RWPE2 (cell line): ENCODE results near the gene CALML5.

Source experiments
- ATAC-seq: fragments of 200-7000 bp; cut with Tn5 transposase; 3 replicates; pipeline ENCODE4 v1.9.1; 2021; ENCODE audit warnings: low read depth
- DNase-seq: peaks from one replicate; pipeline ENCODE4 v3.0.0-alpha.2; 2020; ENCODE audit warnings: low spot score
- H3K27ac ChIP-seq: fragments of 450-650 bp; 2 replicates; pipeline ENCODE4 v1.5.1; 2017; ENCODE audit warnings: mild to moderate bottlenecking; ENCODE audit not compliant: poor library complexity, severe bottlenecking
- H3K27me3 ChIP-seq: fragments of 250-450 bp; sonication (Bioruptor Pico); 2 replicates; pipeline ENCODE4 v1.5.1; 2021; ENCODE audit warnings: mild to moderate bottlenecking, moderate library complexity; ENCODE audit not compliant: insufficient read depth, poor library complexity, severe bottlenecking
- H3K36me3 ChIP-seq: fragments of 250-450 bp; sonication (Bioruptor Pico); 2 replicates; pipeline ENCODE4 v1.5.1; 2020; ENCODE audit warnings: low read depth, mild to moderate bottlenecking, moderate library complexity
- H3K4me1 ChIP-seq: fragments of 250-450 bp; sonication (Bioruptor Pico); 2 replicates; pipeline ENCODE4 v1.5.1; 2021; ENCODE audit warnings: mild to moderate bottlenecking, moderate library complexity; ENCODE audit not compliant: insufficient read depth, poor library complexity, severe bottlenecking
- H3K4me3 ChIP-seq: fragments of 250-450 bp; sonication (Bioruptor Pico); 2 replicates; pipeline ENCODE4 v1.5.1; 2021; ENCODE audit warnings: mild to moderate bottlenecking, moderate library complexity; ENCODE audit not compliant: severe bottlenecking
- H3K9me3 ChIP-seq: fragments of 250-450 bp; sonication (Bioruptor Pico); 2 replicates; pipeline ENCODE4 v1.5.1; 2021; ENCODE audit warnings: mild to moderate bottlenecking, moderate library complexity; ENCODE audit not compliant: severe bottlenecking
- TF ChIP-seq, protein P1 (sequence below): fragments of 450-650 bp; IDR thresholded peaks from one replicate; pipeline ENCODE4 v1.5.1; 2017; ENCODE audit warnings: mild to moderate bottlenecking, moderate library complexity; ENCODE audit not compliant: poor library complexity, severe bottlenecking

CALML5 gene

DNA sequence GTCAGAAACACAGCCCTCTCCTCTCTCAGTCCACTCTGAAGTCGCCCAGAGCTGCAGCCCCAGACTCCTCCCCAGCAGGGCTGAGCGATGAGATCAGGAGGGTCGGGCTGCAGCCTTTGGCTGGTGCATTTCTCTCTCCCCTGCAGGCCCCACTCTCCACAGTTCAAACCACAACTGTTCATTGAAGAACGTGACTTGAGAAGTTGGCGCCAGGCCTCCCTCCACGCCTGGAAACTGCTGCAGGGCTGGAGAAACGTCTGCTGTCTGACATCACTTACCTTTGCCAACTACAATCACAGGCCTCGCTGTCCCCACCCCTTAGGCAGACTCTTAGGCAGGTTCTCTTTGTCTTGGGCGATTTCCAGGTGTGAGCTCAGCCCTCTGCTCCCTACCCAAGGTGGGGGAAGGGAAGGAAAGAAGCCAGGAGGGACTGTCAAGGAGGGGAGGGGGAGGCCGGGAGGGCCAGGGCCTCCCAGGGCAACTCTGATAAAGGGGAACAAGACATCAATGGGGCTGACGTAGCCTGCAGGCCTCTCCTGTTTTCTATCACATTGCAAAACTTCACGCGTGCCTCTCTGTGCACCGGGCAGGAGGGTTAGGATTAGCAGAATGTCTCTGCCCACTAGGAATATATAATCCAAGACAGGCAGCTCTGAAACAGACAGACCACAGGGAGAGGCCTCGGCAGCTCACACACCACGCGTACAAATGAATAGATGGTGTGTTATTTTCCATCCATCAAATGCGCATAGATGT lies 32.7 kb downstream of the CALML5 start:
- peaks cover 2% of the 10 kb centered on the region for H3K9me3 ChIP-seq
- DNase-seq (no peak), ATAC-seq (peak; percentile 75)
- peaks cover 24% of the 10 kb centered on the region for H3K4me1 ChIP-seq
- H3K36me3 ChIP-seq, result no peaks in the 10 kb centered on the region
- peak overlapping the region; percentile 82 for H3K27ac ChIP-seq
- H3K4me3 ChIP-seq, result no peak overlapping the region
- TF ChIP-seq, protein P1, sequence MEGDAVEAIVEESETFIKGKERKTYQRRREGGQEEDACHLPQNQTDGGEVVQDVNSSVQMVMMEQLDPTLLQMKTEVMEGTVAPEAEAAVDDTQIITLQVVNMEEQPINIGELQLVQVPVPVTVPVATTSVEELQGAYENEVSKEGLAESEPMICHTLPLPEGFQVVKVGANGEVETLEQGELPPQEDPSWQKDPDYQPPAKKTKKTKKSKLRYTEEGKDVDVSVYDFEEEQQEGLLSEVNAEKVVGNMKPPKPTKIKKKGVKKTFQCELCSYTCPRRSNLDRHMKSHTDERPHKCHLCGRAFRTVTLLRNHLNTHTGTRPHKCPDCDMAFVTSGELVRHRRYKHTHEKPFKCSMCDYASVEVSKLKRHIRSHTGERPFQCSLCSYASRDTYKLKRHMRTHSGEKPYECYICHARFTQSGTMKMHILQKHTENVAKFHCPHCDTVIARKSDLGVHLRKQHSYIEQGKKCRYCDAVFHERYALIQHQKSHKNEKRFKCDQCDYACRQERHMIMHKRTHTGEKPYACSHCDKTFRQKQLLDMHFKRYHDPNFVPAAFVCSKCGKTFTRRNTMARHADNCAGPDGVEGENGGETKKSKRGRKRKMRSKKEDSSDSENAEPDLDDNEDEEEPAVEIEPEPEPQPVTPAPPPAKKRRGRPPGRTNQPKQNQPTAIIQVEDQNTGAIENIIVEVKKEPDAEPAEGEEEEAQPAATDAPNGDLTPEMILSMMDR, result no peak
- H3K27me3 ChIP-seq, result no peaks in the 10 kb centered on the region

DNA sequence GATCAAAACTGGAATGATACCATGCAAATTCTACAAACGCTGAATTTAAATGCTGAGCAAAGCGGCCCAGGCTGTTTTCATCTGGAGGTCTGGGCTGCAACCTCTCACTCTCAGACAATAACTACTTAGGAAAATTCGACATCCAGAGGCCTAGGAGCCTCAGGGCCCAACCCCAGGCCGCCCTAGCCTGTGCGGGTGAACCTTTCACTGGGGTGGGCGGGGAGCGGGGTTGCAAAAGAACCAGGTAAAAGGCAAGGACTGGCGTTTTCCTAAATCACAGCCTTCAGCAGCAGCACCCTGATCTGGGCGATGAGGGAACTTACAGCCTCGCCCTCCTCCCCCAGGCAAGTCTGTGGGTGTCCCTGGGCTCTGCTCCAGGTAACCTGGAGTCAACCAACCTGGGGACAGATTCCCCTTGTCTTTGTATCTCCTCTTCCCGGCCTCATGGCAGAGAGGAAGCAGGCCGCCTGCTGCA lies 33.4 kb downstream of the CALML5 start:
- H3K4me3 ChIP-seq, result no peak overlapping the region
- H3K9me3 ChIP-seq, result peaks cover 2% of the 10 kb centered on the region
- H3K4me1 ChIP-seq, result peaks cover 24% of the 10 kb centered on the region
- ATAC-seq (peak; percentile 22), DNase-seq (no peak)
- H3K27me3 ChIP-seq, result no peaks in the 10 kb centered on the region
- peaks cover 4% of the 10 kb centered on the region; the same call in 1 of the 2 replicates for H3K36me3 ChIP-seq
- H3K27ac ChIP-seq, result peak overlapping the region; percentile 82
- TF ChIP-seq, protein P1, result no peak

DNA sequence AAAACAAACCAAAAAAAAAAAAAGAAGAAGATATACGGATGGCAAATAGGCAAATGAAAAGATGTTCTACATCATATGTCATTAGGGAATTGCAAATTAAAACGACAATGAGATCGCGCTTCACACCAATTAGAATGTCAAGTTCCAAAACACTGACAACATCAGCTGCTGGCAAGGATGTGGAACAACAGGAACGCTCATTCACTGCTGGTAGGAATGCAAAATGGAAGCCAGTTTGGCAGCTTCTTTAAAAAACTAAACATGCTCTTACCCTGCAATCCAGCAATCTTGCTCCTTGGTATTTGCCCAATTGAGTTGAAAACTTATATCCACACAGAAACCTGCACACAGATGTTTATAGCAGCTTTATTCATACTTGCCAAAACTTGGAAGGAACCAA lies 34.8 kb downstream of the CALML5 start:
- H3K4me3 ChIP-seq, result no peak overlapping the region
- TF ChIP-seq, protein P1, result no peak
- H3K27ac ChIP-seq, result no peak overlapping the region
- H3K27me3 ChIP-seq, result no peaks in the 10 kb centered on the region
- ATAC-seq, result no peak
- peaks cover 19% of the 10 kb centered on the region for H3K36me3 ChIP-seq
- DNase-seq, result no peak
- peaks cover 2% of the 10 kb centered on the region for H3K9me3 ChIP-seq
- peaks cover 24% of the 10 kb centered on the region for H3K4me1 ChIP-seq

DNA sequence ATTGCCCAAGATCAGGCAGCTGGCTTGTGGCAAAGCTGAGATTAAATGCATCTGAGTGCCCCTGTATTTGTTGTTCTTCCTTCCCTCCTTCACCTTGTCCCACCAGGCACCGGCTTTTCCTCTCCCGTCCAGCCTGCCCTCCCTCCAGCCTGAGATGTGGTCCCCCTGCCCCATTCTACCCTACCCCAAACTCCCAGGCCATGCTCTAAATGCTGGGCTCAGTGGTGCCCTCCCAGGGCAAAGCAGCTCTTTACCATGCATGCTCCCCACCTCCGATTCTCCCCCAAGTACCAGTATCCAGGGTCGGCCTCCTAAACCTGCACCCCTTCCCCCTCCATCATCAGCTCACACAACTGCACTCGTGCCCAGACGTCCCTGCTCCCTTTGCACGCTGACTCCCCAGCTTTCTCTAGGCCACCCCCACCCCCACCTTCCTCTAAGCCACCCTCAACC lies 36.5 kb downstream of the CALML5 start:
- H3K27ac ChIP-seq, result peak overlapping the region; percentile 51
- TF ChIP-seq, protein P1, result no peak
- H3K4me3 ChIP-seq, result no peak overlapping the region
- ATAC-seq, result no peak
- peaks cover 36% of the 10 kb centered on the region for H3K36me3 ChIP-seq
- no peaks in the 10 kb centered on the region for H3K9me3 ChIP-seq
- no peak for DNase-seq
- H3K27me3 ChIP-seq, result no peaks in the 10 kb centered on the region
- H3K4me1 ChIP-seq, result peaks cover 24% of the 10 kb centered on the region
